Effector memory CD8-positive, alpha-beta T cell (primary cell): Measurements from ENCODE around the gene LGR4.
"Not testable (repeated sequence)": the region's sequence is repeated elsewhere in the genome, so short reads cannot be mapped to it uniquely, and the experiment has no call there.

ENCODE experiments used
- ATAC-seq: fragments of 150-1000 bp; cut with Tn5 transposase; replicated peaks from 2 replicates; pipeline ENCODE4 v1.10.0; 2021; ENCODE audit warnings: mild to moderate bottlenecking, moderate library complexity
- DNase-seq, 3 experiments: peaks; one replicate each; pipeline ENCODE4 v3.0.0; 2021
- H3K27ac Mint-ChIP-seq, 2 donors: one replicate each; pipeline ENCODE4 v1.8.0; 2022; ENCODE audit warnings: mild to moderate bottlenecking in 2 of 2, mixed read lengths in 2 of 2, moderate library complexity in 2 of 2
- H3K27me3 Mint-ChIP-seq, 2 donors: one replicate each; pipeline ENCODE4 v1.8.0; 2022; ENCODE audit warnings: mixed read lengths in 2 of 2
- H3K36me3 Mint-ChIP-seq: one replicate; pipeline ENCODE4 v1.8.0; 2022; ENCODE audit warnings: mild to moderate bottlenecking, moderate library complexity, mixed read lengths; ENCODE audit not compliant: insufficient read depth
- H3K4me1 Mint-ChIP-seq, 2 donors: one replicate each; pipeline ENCODE4 v1.8.0; 2022; ENCODE audit warnings: low read depth in 2 of 2, mixed read lengths in 2 of 2
- H3K4me3 Mint-ChIP-seq, 2 donors: one replicate each; pipeline ENCODE4 v1.8.0; 2022; ENCODE audit warnings: mild to moderate bottlenecking in 2 of 2, mixed read lengths in 2 of 2, moderate library complexity in 2 of 2
- H3K9me3 Mint-ChIP-seq, 2 donors: one replicate each; pipeline ENCODE4 v1.8.0; 2022; ENCODE audit warnings: mixed read lengths in 2 of 2
- total RNA-seq, 9 experiments: gene quantifications; one replicate each; lab custom pipeline; 2026; lab: John Stamatoyannopoulos, UW

The LGR4 gene
- total RNA-seq, result 0.13 to 4.7 (median 0.67) reads per million in 9 experiments

GRCh38 chr11:27472398-27473016 lies at the start of gene LGR4:
Gene LGR4, minus strand, starts transcription at chr11:27472790. Its CDS starts 488 bp downstream, at chr11:27472302.
- Mint-ChIP-seq H3K27ac (peak within 1 kb of the TSS; percentile 7 to 84), H3K4me1 (peaks cover 12 to 19% of the 10 kb centered on the region in 2 donors), H3K4me3 (peak within 1 kb of the TSS; percentile 94), H3K27me3 (peaks cover 6 to 24% of the 10 kb centered on the region in 2 donors), H3K36me3 (peaks cover 7% of the 10 kb centered on the region), H3K9me3 (no peaks in the 10 kb centered on the region)
- peak; percentile 86 for ATAC-seq
- peak; percentile 47 to 48 (median 47) for DNase-seq

- DNase-seq (no peak), ATAC-seq (no peak)
- H3K27me3 Mint-ChIP-seq, result peaks cover 16 to 27% of the 10 kb centered on the region in 2 donors
- H3K27ac Mint-ChIP-seq, result no peak overlapping the region
- H3K4me1 Mint-ChIP-seq, result no peaks in the 10 kb centered on the region
- no peaks in the 10 kb centered on the region for H3K9me3 Mint-ChIP-seq
- H3K36me3 Mint-ChIP-seq, result no peaks in the 10 kb centered on the region
- H3K4me3 Mint-ChIP-seq, result no peak overlapping the region
Measured at GRCh38 chr11:27520226-27520625, 47.6 kb upstream of the LGR4 start.

GRCh38 chr11:27518518-27518917 lies 45.9 kb upstream of the LGR4 start:
- H3K27ac Mint-ChIP-seq, result no peak overlapping the region
- ATAC-seq, result no peak
- no peaks in the 10 kb centered on the region for H3K9me3 Mint-ChIP-seq
- H3K4me3 Mint-ChIP-seq, result no peak overlapping the region
- DNase-seq, result no peak
- H3K4me1 Mint-ChIP-seq, result no peaks in the 10 kb centered on the region
- no peaks in the 10 kb centered on the region for H3K36me3 Mint-ChIP-seq
- peaks cover 16 to 27% of the 10 kb centered on the region in 2 donors for H3K27me3 Mint-ChIP-seq

- not testable (repeated sequence) for ATAC-seq, H3K36me3 Mint-ChIP-seq, H3K27ac Mint-ChIP-seq, H3K4me1 Mint-ChIP-seq, H3K9me3 Mint-ChIP-seq, H3K4me3 Mint-ChIP-seq, DNase-seq
- peaks cover 16 to 27% of the 10 kb centered on the region in 2 donors for H3K27me3 Mint-ChIP-seq
Measured at GRCh38 chr11:27517490-27517889, 44.9 kb upstream of the LGR4 start.

- no peak for ATAC-seq
- H3K4me1 Mint-ChIP-seq, result no peaks in the 10 kb centered on the region
Measured at GRCh38 chr11:27514558-27514957, 42.0 kb upstream of the LGR4 start.

GRCh38 chr11:27514076-27514475 lies 41.5 kb upstream of the LGR4 start:
- Mint-ChIP-seq H3K9me3 (no peaks in the 10 kb centered on the region), H3K27ac (no peak overlapping the region), H3K36me3 (peaks cover 4% of the 10 kb centered on the region), H3K4me1 (no peaks in the 10 kb centered on the region), H3K27me3 (peaks cover 14 to 21% of the 10 kb centered on the region in 2 donors), H3K4me3 (no peak overlapping the region)
- ATAC-seq, result no peak
- no peak for DNase-seq

More at GRCh38 chr11:27514558-27514957, 42.0 kb upstream of the LGR4 start:
- no peak overlapping the region for H3K4me3 Mint-ChIP-seq
- no peak overlapping the region for H3K27ac Mint-ChIP-seq
- DNase-seq, result no peak
- peaks cover 16 to 25% of the 10 kb centered on the region in 2 donors for H3K27me3 Mint-ChIP-seq
- no peaks in the 10 kb centered on the region for H3K36me3 Mint-ChIP-seq
- H3K9me3 Mint-ChIP-seq, result no peaks in the 10 kb centered on the region

- no peak overlapping the region for H3K4me3 Mint-ChIP-seq
- peaks cover 4% of the 10 kb centered on the region for H3K36me3 Mint-ChIP-seq
- ATAC-seq (no peak), DNase-seq (no peak)
- peaks cover 0 to under 1% of the 10 kb centered on the region in 2 donors for H3K4me1 Mint-ChIP-seq
- no peaks in the 10 kb centered on the region for H3K9me3 Mint-ChIP-seq
- H3K27me3 Mint-ChIP-seq, result peaks cover 7 to 14% of the 10 kb centered on the region in 2 donors
- no peak overlapping the region for H3K27ac Mint-ChIP-seq
Measured at GRCh38 chr11:27513389-27513788, 40.8 kb upstream of the LGR4 start.

- no peak for ATAC-seq
- Mint-ChIP-seq H3K4me1 (peaks cover 4 to 10% of the 10 kb centered on the region in 2 donors), H3K4me3 (no peak overlapping the region), H3K27me3 (peaks cover 0 to 2% of the 10 kb centered on the region in 2 donors), H3K27ac (no peak overlapping the region), H3K36me3 (peaks cover 9% of the 10 kb centered on the region), H3K9me3 (peaks cover 0 to 2% of the 10 kb centered on the region in 2 donors)
- no peak for DNase-seq
Measured at GRCh38 chr11:27512238-27512637, 39.6 kb upstream of the LGR4 start.

- peaks cover 16 to 21% of the 10 kb centered on the region in 2 donors for H3K4me1 Mint-ChIP-seq
- H3K27ac Mint-ChIP-seq, result no peak overlapping the region
- ATAC-seq (no peak), DNase-seq (no peak)
- no peak overlapping the region for H3K4me3 Mint-ChIP-seq
- peaks cover 21% of the 10 kb centered on the region for H3K36me3 Mint-ChIP-seq
- no peaks in the 10 kb centered on the region for H3K27me3 Mint-ChIP-seq
- peaks cover 0 to 2% of the 10 kb centered on the region in 2 donors for H3K9me3 Mint-ChIP-seq
Measured at GRCh38 chr11:27509908-27510307, 37.3 kb upstream of the LGR4 start.

- Mint-ChIP-seq H3K4me3 (peak overlapping the region; percentile 89 to 95), H3K36me3 (peaks cover 21% of the 10 kb centered on the region), H3K27me3 (no peaks in the 10 kb centered on the region), H3K27ac (peak overlapping the region; percentile 95 to 96), H3K9me3 (peaks cover 0 to 2% of the 10 kb centered on the region in 2 donors), H3K4me1 (peaks cover 17 to 28% of the 10 kb centered on the region in 2 donors)
- DNase-seq, result no peak
- ATAC-seq, result no peak
Measured at GRCh38 chr11:27507557-27508322, 35.1 kb upstream of the LGR4 start.

GRCh38 chr11:27506200-27507182 lies 33.9 kb upstream of the LGR4 start, which contains the start of gene LIN7C:
Gene LIN7C, minus strand, starts transcription at chr11:27506769. Its CDS starts 17 bp downstream, at chr11:27506752.
- Mint-ChIP-seq H3K4me3 (peak within 1 kb of the TSS; percentile 89 to 95), H3K27ac (peak within 1 kb of the TSS; percentile 95 to 96), H3K9me3 (peaks cover 0 to 2% of the 10 kb centered on the region in 2 donors), H3K27me3 (no peaks in the 10 kb centered on the region), H3K36me3 (peaks cover 21% of the 10 kb centered on the region), H3K4me1 (peaks cover 18 to 36% of the 10 kb centered on the region in 2 donors)
- ATAC-seq (peak; percentile 93), DNase-seq (peak; percentile 84 to 89 (median 87))

GRCh38 chr11:27505781-27506180 lies 33.2 kb upstream of the LGR4 start:
- peak overlapping the region; percentile 89 to 95 for H3K4me3 Mint-ChIP-seq
- ATAC-seq (no peak), DNase-seq (no peak)
- peak overlapping the region; percentile 95 to 96 for H3K27ac Mint-ChIP-seq
- H3K36me3 Mint-ChIP-seq, result peaks cover 22% of the 10 kb centered on the region
- H3K9me3 Mint-ChIP-seq, result peaks cover 0 to 2% of the 10 kb centered on the region in 2 donors
- H3K27me3 Mint-ChIP-seq, result no peaks in the 10 kb centered on the region
- H3K4me1 Mint-ChIP-seq, result peaks cover 18 to 36% of the 10 kb centered on the region in 2 donors

GRCh38 chr11:27504205-27504604 lies 31.6 kb upstream of the LGR4 start:
- H3K4me1 Mint-ChIP-seq, result peaks cover 22 to 41% of the 10 kb centered on the region in 2 donors
- peak overlapping the region in 1 of 2 donors; percentile 96 for H3K27ac Mint-ChIP-seq
- peaks cover 35% of the 10 kb centered on the region for H3K36me3 Mint-ChIP-seq
- H3K4me3 Mint-ChIP-seq, result no peak overlapping the region
- H3K27me3 Mint-ChIP-seq, result no peaks in the 10 kb centered on the region
- peaks cover 0 to 2% of the 10 kb centered on the region in 2 donors for H3K9me3 Mint-ChIP-seq
- no peak for ATAC-seq
- no peak for DNase-seq
